Adrenal gland (tissue), 12 donors: Measurements from ENCODE around the gene ARHGEF28. TPM values are rescaled to one million over a fixed set of nuclear protein-coding genes. Genes with fewer than 3 reads are reported as not detected.

Source experiments
- DNase-seq, 7 donors: peaks; one replicate each; pipeline ENCODE4 v3.0.0-alpha.2; 2019 to 2020
- H3K27ac ChIP-seq, 5 donors: fragments of 200-600 bp; sonication (generic) in 4 of 5; 1 replicate in 3 of 5; 2 replicates in 2 of 5; pipeline versions ENCODE4 v1.5.1 to v1.8.0; 2016 to 2020; ENCODE audit warnings: mild to moderate bottlenecking in 1 of 5
- H3K27me3 ChIP-seq: fragments of 200-600 bp; 2 replicates; pipeline ENCODE4 v1.8.0; 2021
- H3K36me3 ChIP-seq, 2 donors: fragments of 200-600 bp; replicated peaks in 1 of 2; 1 replicate in 1 of 2; 2 replicates in 1 of 2; pipeline versions ENCODE4 v1.5.1 to v1.8.0; 2018 to 2022
- H3K4me1 ChIP-seq, 2 donors: fragments of 200-600 bp; replicated peaks in 1 of 2; 1 replicate in 1 of 2; 2 replicates in 1 of 2; pipeline versions ENCODE4 v1.5.1 to v1.8.0; 2018 to 2021
- H3K4me3 ChIP-seq, 4 donors: fragments of 200-600 bp; sonication (generic) in 3 of 4; one replicate each; pipeline ENCODE4 v1.5.1; 2016 to 2018
- H3K9me3 ChIP-seq, 3 donors: fragments of 200-600 bp; sonication (generic) in 1 of 3; replicated peaks in 1 of 3; 1 replicate in 2 of 3; 2 replicates in 1 of 3; pipeline versions ENCODE4 v1.5.1 to v1.8.0; 2016 to 2021
- CTCF ChIP-seq, 6 experiments: fragments of 450-650 bp in 4 of 6; fragments of 200-600 bp in 2 of 6; sonication (generic) in 1 of 6; IDR thresholded peaks; 1 replicate in 5 of 6; 2 replicates in 1 of 6; pipeline versions ENCODE4 v1.5.1 to v1.8.0; 2016 to 2021; ENCODE audit warnings: antibody characterized with exemption in 6 of 6, mild to moderate bottlenecking in 2 of 6, moderate library complexity in 1 of 6
- POLR2A ChIP-seq, 2 donors: fragments of 450-650 bp; IDR thresholded peaks; one replicate each; pipeline ENCODE4 v1.6.1; 2017; ENCODE audit warnings: antibody characterized with exemption in 2 of 2, mild to moderate bottlenecking in 2 of 2, moderate library complexity in 1 of 2
- WGBS, 4 donors: extraction: QIAGEN DNeasy Blood & Tissue Kit in 2 of 4; methylation state at CpG; one replicate each; pipeline versions ENCODE4 v1.1.5 to v1.1.7; 2013 to 2017; 5-methylcytosine and 5-hydroxymethylcytosine counted together
- intact Hi-C, 2 donors: fragments of 100-400 bp; cut with DNase I; formaldehyde crosslinking; loops; one replicate each; pipeline versions ENCODE4 v1.14.1 to v1.15.0; 2022 to 2023
- polyA plus RNA-seq, 3 donors: library from polyadenylated mRNA; stranded (reverse); fragments of 200-250 nt in 2 of 3; fragments of 350-450 nt in 1 of 3; fragmentation: Illumina TruSeq in 1 of 3; extraction: RNeasy Lipid Tissue Mini Kit (QIAGEN cat#74804) in 1 of 3; gene quantifications; one replicate each; pipeline ENCODE4 v1.2.3, GENCODE V29; 2013 to 2014
- total RNA-seq, 9 donors: library from RNA; depleted of rRNA in 4 of 9; stranded (reverse); fragments of >200 nt in 4 of 9; fragments of 120-200 nt in 1 of 9; fragmentation: NEBNext Ultra II Directional in 1 of 9; extraction: Animal tissue kit (Norgen Biotek cat#: 25700) in 1 of 9; gene quantifications; one replicate each; pipeline versions ENCODE4 v1.1.0 to v1.2.4, GENCODE V29; 2013 to 2023
- donor health status: healthy with polysubstance abuse.
- donor health status: Bipolar disorder and iron deficiency.
- donor health status: DM: yes; HTN: yes; CAD: no.
- donor health status: DM: no; HTN: no; CAD: no.
- donor health status: DM: no; HTN: no; CAD: no.
- donor health status: DM: yes; HTN: yes; CAD: no.

The ARHGEF28 gene
- total and polyA plus RNA-seq, 12 donors: 25.3 to 138 (median 42.4) TPM

- no peak for DNase-seq
- Histone ChIP-seq H3K36me3 (no peaks in the 10 kb centered on the region), H3K27ac (no peak overlapping the region), H3K9me3 (no peaks in the 10 kb centered on the region), H3K27me3 (no peaks in the 10 kb centered on the region), H3K4me3 (no peak overlapping the region), H3K4me1 (peaks cover 0 to 8% of the 10 kb centered on the region in 2 donors)
- TF ChIP-seq POLR2A (IDR thresholded peaks at IDR 0.05) (no peak), CTCF (IDR thresholded peaks at IDR 0.05) (no peak)
- WGBS, 4 donors: 47 to 77% (median 71%) methylated on average over 1 of the region's 1 CpG
- intact Hi-C loops: no loop called here
Measured at GRCh38 chr5:73587923-73588322, 38.1 kb upstream of the ARHGEF28 start.

DNA sequence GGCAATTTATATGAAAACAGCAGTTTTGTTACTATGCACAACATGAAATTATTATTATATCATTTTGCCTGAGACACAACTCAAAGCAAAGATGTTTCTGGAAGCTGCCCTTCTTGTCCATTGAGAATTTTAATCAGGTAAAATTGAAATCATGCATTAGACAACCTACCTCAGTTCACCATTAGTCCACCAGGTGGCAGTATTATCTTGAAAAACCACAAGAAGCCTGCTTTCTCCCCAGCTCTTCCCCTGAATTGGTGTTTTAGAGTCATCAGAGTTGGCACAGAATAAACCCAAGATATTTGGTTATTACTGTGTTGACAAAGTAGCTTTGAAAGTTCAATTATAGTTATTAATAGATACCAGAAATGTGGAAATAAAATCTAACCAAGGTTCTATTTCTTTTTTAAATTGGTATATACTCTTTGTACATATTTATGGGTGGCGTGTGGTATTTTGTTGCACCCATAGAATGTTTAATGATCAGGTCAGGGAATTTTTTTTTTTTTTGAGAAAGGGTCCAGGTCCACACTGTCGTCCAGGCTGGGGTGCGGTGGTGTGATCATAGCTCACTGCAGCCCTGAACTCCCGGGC is 34.8 kb upstream of the ARHGEF28 start:
- peaks cover 0 to 8% of the 10 kb centered on the region in 2 donors for H3K4me1 ChIP-seq
- intact Hi-C loops: loop anchor here (2.0 to 5.0 kb wide), 2 partner anchors 201 to 202 kb away; no protein-coding TSS in a partner anchor
- H3K27ac ChIP-seq: no peak overlapping the region
- TF ChIP-seq CTCF (IDR thresholded peaks at IDR 0.05) (peak; percentile 91 to 95 (median 93)), POLR2A (IDR thresholded peaks at IDR 0.05) (no peak)
- 49 to 58% (median 58%) methylated on average over 4 of the region's 4 CpGs for WGBS, 4 donors
- no peaks in the 10 kb centered on the region for H3K9me3 ChIP-seq
- no peaks in the 10 kb centered on the region for H3K36me3 ChIP-seq
- DNase-seq: peak; percentile 32 to 80 (median 72)
- no peak overlapping the region for H3K4me3 ChIP-seq
- no peaks in the 10 kb centered on the region for H3K27me3 ChIP-seq

GRCh38 chr5:73591698-73592501 is 34.1 kb upstream of the ARHGEF28 start:
- H3K4me1 ChIP-seq: peaks cover 0 to 8% of the 10 kb centered on the region in 2 donors
- no peaks in the 10 kb centered on the region for H3K36me3 ChIP-seq
- no peaks in the 10 kb centered on the region for H3K9me3 ChIP-seq
- H3K27me3 ChIP-seq: no peaks in the 10 kb centered on the region
- WGBS, 4 donors: 51 to 66% (median 62%) methylated on average over 4 of the region's 4 CpGs
- DNase-seq: peak in 1 of 7 donors; percentile 60
- no peak for TF ChIP-seq CTCF (IDR thresholded peaks at IDR 0.05)
- TF ChIP-seq POLR2A (IDR thresholded peaks at IDR 0.05): no peak
- intact Hi-C loops: loop anchor here (2.0 to 5.0 kb wide), 2 partner anchors 200 to 201 kb away; no protein-coding TSS in a partner anchor
- H3K27ac ChIP-seq: no peak overlapping the region
- H3K4me3 ChIP-seq: no peak overlapping the region

GRCh38 chr5:73592551-73592950 is 33.4 kb upstream of the ARHGEF28 start:
- no peak for DNase-seq
- Histone ChIP-seq H3K9me3 (no peaks in the 10 kb centered on the region), H3K4me3 (no peak overlapping the region), H3K27ac (no peak overlapping the region), H3K36me3 (no peaks in the 10 kb centered on the region), H3K4me1 (peaks cover 0 to 8% of the 10 kb centered on the region in 2 donors), H3K27me3 (no peaks in the 10 kb centered on the region)
- 72 to 84% (median 78%) methylated on average over 1 of the region's 1 CpG for WGBS, 4 donors
- TF ChIP-seq POLR2A (IDR thresholded peaks at IDR 0.05): no peak
- no peak for TF ChIP-seq CTCF (IDR thresholded peaks at IDR 0.05)
- intact Hi-C loops: loop anchor here in 1 of 2 donors (5.0 kb wide), 1 partner anchor 200 kb away; no protein-coding TSS in a partner anchor
